D721Med (cell line): ENCODE results near the gene KRT13.

ENCODE experiments used
- DNase-seq: peaks from one replicate; pipeline ENCODE4 v3.0.0; 2011; ENCODE audit warnings: low spot score; ENCODE audit not compliant: insufficient read length
- FAIRE-seq: peaks from 2 replicates; lab custom pipeline; 2011; peaks lifted over from hg19 to GRCh38; lab: Jason Lieb, UNC
- CTCF ChIP-seq: IDR thresholded peaks from 2 replicates; pipeline ENCODE4 v1.5.1; 2012; ENCODE audit warnings: mild to moderate bottlenecking, control low read depth; ENCODE audit not compliant: insufficient read depth; ENCODE audit errors: missing control alignments

KRT13 gene

GRCh38 chr17:41467561-41467960, 37.9 kb downstream of the KRT13 start:
- DNase-seq: no peak
- TF ChIP-seq CTCF: no peak
- FAIRE-seq: no peak

- DNase-seq: no peak
- FAIRE-seq: no peak
- no peak for TF ChIP-seq CTCF
These were observed 38.4 kb downstream of the KRT13 start, which contains the start of gene KRT32 for GRCh38 chr17:41466988-41467387. KRT32 (minus strand) TSS chr17:41467386; CDS start chr17:41467325, 61 bp downstream.

DNA sequence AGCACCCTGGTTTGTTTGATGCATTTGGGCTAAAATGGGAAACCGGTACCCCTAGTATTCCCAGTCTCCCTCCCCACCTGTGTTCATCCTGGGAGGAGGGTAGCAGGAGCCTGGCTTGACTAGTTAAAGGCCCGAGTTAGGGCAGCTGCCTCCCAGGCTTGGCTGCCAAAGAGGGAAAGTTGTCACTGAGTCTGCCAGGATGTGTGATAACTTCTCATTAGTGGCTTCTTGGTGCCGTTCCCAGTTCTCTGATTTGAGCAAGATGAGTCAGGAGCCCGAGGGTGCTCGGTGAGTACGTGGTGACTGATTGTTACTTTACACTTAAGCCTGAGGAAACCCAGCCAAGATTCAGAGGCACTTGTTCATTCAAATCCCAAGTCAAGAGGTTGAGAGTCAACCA, 40.7 kb downstream of the KRT13 start:
- no peak for TF ChIP-seq CTCF

DNA sequence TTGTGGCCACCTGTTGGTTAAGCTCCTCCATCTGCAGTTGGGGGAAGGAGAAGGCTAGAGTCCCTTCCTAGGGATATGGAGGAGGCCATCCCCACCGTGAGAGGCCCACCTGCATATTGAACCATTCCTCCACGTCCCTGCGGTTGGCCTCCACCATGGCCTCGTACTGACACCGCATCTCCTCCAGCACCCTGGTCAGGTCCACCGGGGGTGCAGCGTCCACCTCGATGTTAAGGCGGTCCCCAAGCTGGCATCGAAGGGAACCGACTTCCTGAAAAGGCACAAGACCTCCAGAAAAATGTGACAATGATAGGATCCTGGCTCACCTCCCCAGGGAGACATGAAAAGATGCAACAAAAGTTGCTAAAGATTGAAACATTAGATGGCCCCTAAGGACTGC, 41.2 kb downstream of the KRT13 start:
- no peak for FAIRE-seq
- TF ChIP-seq CTCF: no peak
- no peak for DNase-seq

More for the DNA sequence above, 40.7 kb downstream of the KRT13 start:
- no peak for DNase-seq
- no peak for FAIRE-seq

DNA sequence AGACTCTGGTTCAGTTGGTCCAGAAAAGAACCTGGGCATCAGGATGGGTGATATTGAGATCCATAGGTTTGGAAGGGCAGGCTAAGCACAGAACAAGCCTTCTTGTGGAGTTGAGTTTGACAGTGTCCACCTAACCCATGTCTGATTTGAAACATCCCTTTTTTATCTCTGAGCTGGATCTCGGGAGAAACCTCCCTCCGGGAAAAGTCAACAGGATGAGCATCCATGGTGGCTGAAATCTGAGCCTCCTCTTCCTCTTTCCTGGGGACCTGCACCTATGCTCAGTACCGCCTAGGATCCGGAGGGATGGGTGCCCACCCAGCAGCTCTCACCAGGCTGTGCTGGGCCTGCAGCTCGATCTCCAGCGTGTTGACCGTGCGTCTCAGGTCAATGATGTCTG, 41.7 kb downstream of the KRT13 start:
- TF ChIP-seq CTCF: no peak
- FAIRE-seq (no peak), DNase-seq (no peak)

- TF ChIP-seq CTCF: no peak
- DNase-seq: no peak
- no peak for FAIRE-seq
These were observed 42.7 kb downstream of the KRT13 start for GRCh38 chr17:41462705-41463104.

DNA sequence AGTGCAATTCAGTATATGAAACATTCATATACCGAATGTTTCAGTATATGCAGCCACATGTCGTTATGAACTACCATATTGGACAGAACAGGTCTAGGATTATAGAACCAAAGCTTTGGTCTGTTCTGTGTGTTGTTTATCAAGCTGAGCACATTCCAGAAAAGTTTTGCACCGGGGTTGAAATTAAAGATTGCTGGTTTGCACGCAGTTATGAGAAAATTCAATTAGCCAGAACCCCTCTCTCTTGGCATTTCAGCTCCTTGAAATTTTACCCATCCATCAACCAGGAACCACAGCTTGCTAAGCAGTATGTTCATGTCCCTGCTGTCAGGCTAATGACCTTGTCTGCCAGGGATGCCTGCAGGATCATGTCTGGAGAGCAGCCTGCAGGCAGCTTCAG, 47.7 kb downstream of the KRT13 start:
- DNase-seq: no peak
- no peak for TF ChIP-seq CTCF
- no peak for FAIRE-seq
